MM.1S (cell line): ENCODE measurements around the gene MYLK.

ENCODE experiments used
- DNase-seq: peaks from one replicate; pipeline ENCODE4 v3.0.0-alpha.2; 2015
- H2AFZ ChIP-seq: fragments of 300-600 bp; sonication (generic); 2 replicates; pipeline ENCODE4 v1.6.0; 2016; ENCODE audit warnings: antibody characterized with exemption, low read length
- H3F3A ChIP-seq: fragments of 300-600 bp; sonication (generic); 2 replicates; pipeline ENCODE4 v1.6.1; 2016; ENCODE audit warnings: mild to moderate bottlenecking, antibody characterized with exemption, low read length, moderate library complexity, mixed read lengths; ENCODE audit not compliant: insufficient read depth
- H3K27ac ChIP-seq: fragments of 300-600 bp; sonication (generic); 2 replicates; pipeline ENCODE4 v1.5.1; 2016; ENCODE audit warnings: mild to moderate bottlenecking, low read length
- H3K27me3 ChIP-seq: fragments of 300-600 bp; sonication (generic); replicated peaks from 2 replicates; pipeline ENCODE4 v1.6.0; 2016; ENCODE audit warnings: low read length; ENCODE audit not compliant: insufficient read depth
- H3K36me3 ChIP-seq: fragments of 300-600 bp; sonication (generic); replicated peaks from 2 replicates; pipeline ENCODE4 v1.6.1; 2016; ENCODE audit warnings: mild to moderate bottlenecking, low read length, mixed read lengths; ENCODE audit not compliant: insufficient read depth
- H3K4me1 ChIP-seq: fragments of 300-600 bp; sonication (generic); 2 replicates; pipeline ENCODE4 v1.6.1; 2016; ENCODE audit warnings: low read length, mixed read lengths
- H3K4me2 ChIP-seq: fragments of 300-600 bp; sonication (generic); 2 replicates; pipeline ENCODE4 v1.6.0; 2016; ENCODE audit warnings: low read depth, low read length
- H3K4me3 ChIP-seq: fragments of 300-600 bp; sonication (generic); 2 replicates; pipeline ENCODE4 v1.5.1; 2016; ENCODE audit warnings: low read length, mixed read lengths
- H3K79me2 ChIP-seq: fragments of 300-600 bp; sonication (generic); 2 replicates; pipeline ENCODE4 v1.6.1; 2016; ENCODE audit warnings: mixed run types, low read length, mixed read lengths
- H3K9ac ChIP-seq: fragments of 300-600 bp; sonication (generic); 2 replicates; pipeline ENCODE4 v1.6.1; 2016; ENCODE audit warnings: low read length, mixed read lengths
- H3K9me2 ChIP-seq: fragments of 300-600 bp; sonication (generic); replicated peaks from 2 replicates; pipeline ENCODE4 v1.6.1; 2016; ENCODE audit warnings: mild to moderate bottlenecking, low read length, mixed read lengths; ENCODE audit not compliant: insufficient read depth
- H3K9me3 ChIP-seq: fragments of 300-600 bp; sonication (generic); replicated peaks from 2 replicates; pipeline ENCODE4 v1.6.1; 2016; ENCODE audit warnings: mild to moderate bottlenecking, low read length, mixed read lengths; ENCODE audit not compliant: insufficient read depth
- H4K20me1 ChIP-seq: fragments of 300-600 bp; sonication (generic); 2 replicates; pipeline ENCODE4 v1.6.1; 2016; ENCODE audit warnings: mild to moderate bottlenecking, low read length, moderate library complexity, mixed read lengths; ENCODE audit not compliant: insufficient read depth
- CTCF ChIP-seq: fragments of 300-600 bp; sonication (generic); IDR thresholded peaks from 2 replicates; pipeline ENCODE4 v1.5.1; 2016; ENCODE audit warnings: antibody characterized with exemption, low read length, mixed read lengths
- EZH2 ChIP-seq: fragments of 300-600 bp; sonication (generic); optimal IDR thresholded peaks from 2 replicates; pipeline ENCODE3; 2017; ENCODE audit warnings: low read depth, mild to moderate bottlenecking, antibody characterized with exemption, low read length, mixed read lengths
- EZH2phosphoT487 ChIP-seq: fragments of 300-600 bp; sonication (generic); IDR thresholded peaks from 2 replicates; pipeline ENCODE4 v1.6.1; 2018; ENCODE audit warnings: antibody characterized with exemption, low read length

The MYLK gene

GRCh38 chr3:123734527-123734902 is 149.6 kb downstream of the MYLK start:
- Histone ChIP-seq H3K27me3 (no peaks in the 10 kb centered on the region), H3F3A (no peaks in the 10 kb centered on the region), H2AFZ (no peak overlapping the region), H3K4me1 (no peaks in the 10 kb centered on the region), H3K9me2 (no peaks in the 10 kb centered on the region), H3K79me2 (no peaks in the 10 kb centered on the region), H3K9me3 (no peaks in the 10 kb centered on the region), H3K4me3 (no peak overlapping the region), H3K36me3 (no peaks in the 10 kb centered on the region), H3K27ac (no peak overlapping the region), H3K9ac (no peak overlapping the region), H4K20me1 (no peaks in the 10 kb centered on the region), H3K4me2 (no peak overlapping the region)
- no peak for TF ChIP-seq CTCF
- no peak for TF ChIP-seq EZH2phosphoT487
- TF ChIP-seq EZH2: no peak
- no peak for DNase-seq

- Histone ChIP-seq H3K9me3 (no peaks in the 10 kb centered on the region), H3F3A (no peaks in the 10 kb centered on the region), H2AFZ (no peak overlapping the region), H3K79me2 (no peaks in the 10 kb centered on the region), H4K20me1 (no peaks in the 10 kb centered on the region), H3K4me2 (no peak overlapping the region), H3K9me2 (no peaks in the 10 kb centered on the region), H3K27ac (no peak overlapping the region), H3K9ac (no peak overlapping the region), H3K4me3 (no peak overlapping the region), H3K27me3 (no peaks in the 10 kb centered on the region), H3K36me3 (no peaks in the 10 kb centered on the region), H3K4me1 (no peaks in the 10 kb centered on the region)
- TF ChIP-seq EZH2: no peak
- no peak for TF ChIP-seq CTCF
- TF ChIP-seq EZH2phosphoT487: no peak
- no peak for DNase-seq
Observed at GRCh38 chr3:123733805-123734526, 150.2 kb downstream of the MYLK start.

- no peak overlapping the region for H3K9ac ChIP-seq
- TF ChIP-seq EZH2: no peak
- TF ChIP-seq EZH2phosphoT487: no peak
- TF ChIP-seq CTCF: no peak
- H3F3A ChIP-seq: no peaks in the 10 kb centered on the region
- H2AFZ ChIP-seq: no peak overlapping the region
- H4K20me1 ChIP-seq: no peaks in the 10 kb centered on the region
- H3K36me3 ChIP-seq: no peaks in the 10 kb centered on the region
- H3K4me3 ChIP-seq: no peak overlapping the region
- no peaks in the 10 kb centered on the region for H3K4me1 ChIP-seq
- no peak overlapping the region for H3K27ac ChIP-seq
- no peak overlapping the region for H3K4me2 ChIP-seq
- no peaks in the 10 kb centered on the region for H3K79me2 ChIP-seq
- H3K9me2 ChIP-seq: no peaks in the 10 kb centered on the region
- no peaks in the 10 kb centered on the region for H3K9me3 ChIP-seq
- H3K27me3 ChIP-seq: no peaks in the 10 kb centered on the region
- no peak for DNase-seq
Observed at GRCh38 chr3:123733341-123733740, 150.8 kb downstream of the MYLK start.
